Mononuclear cell (primary cell): ENCODE results near the gene NTSR1. TPM values are rescaled to one million over a fixed set of nuclear protein-coding genes. Genes with fewer than 3 reads are reported as not detected.
"Not testable (repeated sequence)": the region's sequence is repeated elsewhere in the genome, so short reads cannot be mapped to it uniquely, and the experiment has no call there.

ENCODE experiments used
- H3K27me3 ChIP-seq: 2 replicates; pipeline ENCODE4 v1.6.0; 2011; ENCODE audit warnings: low read length, control low read depth; ENCODE audit not compliant: insufficient read depth
- H3K4me1 ChIP-seq: 2 replicates; pipeline ENCODE4 v1.5.1; 2011; ENCODE audit warnings: mild to moderate bottlenecking, low read length, control low read depth; ENCODE audit not compliant: insufficient read depth
- H3K4me3 ChIP-seq: 2 replicates; pipeline ENCODE4 v1.5.1; 2011; ENCODE audit warnings: mild to moderate bottlenecking, low read length, moderate library complexity
- H3K9me3 ChIP-seq: 2 replicates; pipeline ENCODE4 v1.5.1; 2011; ENCODE audit warnings: low read depth, mild to moderate bottlenecking, control low read depth, low read length
- total RNA-seq: library from RNA; depleted of rRNA; stranded (reverse); fragments of >200 nt; gene quantifications from one replicate; pipeline ENCODE4 v1.2.3, GENCODE V29; 2012

The NTSR1 gene
- total RNA-seq, 1 donor: 0.73 TPM

GRCh38 chr20:62683660-62684322 is 24.8 kb upstream of the NTSR1 start:
- not testable (repeated sequence) for H3K27me3 ChIP-seq, H3K9me3 ChIP-seq, H3K4me3 ChIP-seq
- peaks cover 25% of the 10 kb centered on the region for H3K4me1 ChIP-seq

- Histone ChIP-seq H3K4me3 (no peak overlapping the region), H3K9me3 (no peaks in the 10 kb centered on the region), H3K4me1 (peaks cover 17% of the 10 kb centered on the region), H3K27me3 (no peaks in the 10 kb centered on the region)
Observed at GRCh38 chr20:62684981-62685380, 23.7 kb upstream of the NTSR1 start.

GRCh38 chr20:62685781-62686555 is 22.7 kb upstream of the NTSR1 start:
- H3K4me3 ChIP-seq: no peak overlapping the region
- H3K27me3 ChIP-seq: no peaks in the 10 kb centered on the region

GRCh38 chr20:62686869-62687830 is 21.5 kb upstream of the NTSR1 start:
- Histone ChIP-seq H3K4me3 (no peak overlapping the region), H3K4me1 (peaks cover 17% of the 10 kb centered on the region), H3K27me3 (no peaks in the 10 kb centered on the region), H3K9me3 (no peaks in the 10 kb centered on the region)

More at GRCh38 chr20:62685781-62686555, 22.7 kb upstream of the NTSR1 start:
- no peaks in the 10 kb centered on the region for H3K9me3 ChIP-seq
- H3K4me1 ChIP-seq: peaks cover 17% of the 10 kb centered on the region

GRCh38 chr20:62688083-62688482 is 20.6 kb upstream of the NTSR1 start:
- no peaks in the 10 kb centered on the region for H3K9me3 ChIP-seq
- peaks cover 17% of the 10 kb centered on the region for H3K4me1 ChIP-seq
- no peak overlapping the region for H3K4me3 ChIP-seq
- H3K27me3 ChIP-seq: no peaks in the 10 kb centered on the region

- H3K4me1 ChIP-seq: peaks cover 17% of the 10 kb centered on the region
- H3K4me3 ChIP-seq: no peak overlapping the region
- H3K27me3 ChIP-seq: no peaks in the 10 kb centered on the region
- H3K9me3 ChIP-seq: no peaks in the 10 kb centered on the region
Observed at GRCh38 chr20:62688855-62689460, 19.7 kb upstream of the NTSR1 start.

- H3K4me1 ChIP-seq: peaks cover 17% of the 10 kb centered on the region
- no peaks in the 10 kb centered on the region for H3K27me3 ChIP-seq
- no peaks in the 10 kb centered on the region for H3K9me3 ChIP-seq
- H3K4me3 ChIP-seq: no peak overlapping the region
Observed at GRCh38 chr20:62689861-62690260, 18.8 kb upstream of the NTSR1 start.

- no peaks in the 10 kb centered on the region for H3K27me3 ChIP-seq
- no peak overlapping the region for H3K4me3 ChIP-seq
- H3K4me1 ChIP-seq: peaks cover 16% of the 10 kb centered on the region
Observed at GRCh38 chr20:62690261-62690820, 18.3 kb upstream of the NTSR1 start.

GRCh38 chr20:62691487-62691886 is 17.1 kb upstream of the NTSR1 start:
- peaks cover 9% of the 10 kb centered on the region for H3K4me1 ChIP-seq
- H3K9me3 ChIP-seq: no peaks in the 10 kb centered on the region
- no peaks in the 10 kb centered on the region for H3K27me3 ChIP-seq
- H3K4me3 ChIP-seq: no peak overlapping the region

More at GRCh38 chr20:62690261-62690820, 18.3 kb upstream of the NTSR1 start:
- no peaks in the 10 kb centered on the region for H3K9me3 ChIP-seq

GRCh38 chr20:62692176-62692575 is 16.5 kb upstream of the NTSR1 start:
- no peaks in the 10 kb centered on the region for H3K27me3 ChIP-seq
- H3K9me3 ChIP-seq: no peaks in the 10 kb centered on the region
- peaks cover 9% of the 10 kb centered on the region for H3K4me1 ChIP-seq
- H3K4me3 ChIP-seq: no peak overlapping the region

- Histone ChIP-seq H3K4me3 (no peak overlapping the region), H3K4me1 (peaks cover 11% of the 10 kb centered on the region)
Observed at GRCh38 chr20:62692801-62693523, 15.7 kb upstream of the NTSR1 start.

GRCh38 chr20:62693524-62693922 is 15.1 kb upstream of the NTSR1 start:
- Histone ChIP-seq H3K9me3 (no peaks in the 10 kb centered on the region), H3K27me3 (no peaks in the 10 kb centered on the region), H3K4me3 (no peak overlapping the region), H3K4me1 (peaks cover 11% of the 10 kb centered on the region)

More at GRCh38 chr20:62692801-62693523, 15.7 kb upstream of the NTSR1 start:
- H3K9me3 ChIP-seq: no peaks in the 10 kb centered on the region
- H3K27me3 ChIP-seq: no peaks in the 10 kb centered on the region

GRCh38 chr20:62694106-62694505 is 14.5 kb upstream of the NTSR1 start:
- Histone ChIP-seq H3K4me3 (no peak overlapping the region), H3K4me1 (peaks cover 11% of the 10 kb centered on the region), H3K9me3 (no peaks in the 10 kb centered on the region), H3K27me3 (no peaks in the 10 kb centered on the region)

- Histone ChIP-seq H3K9me3 (no peaks in the 10 kb centered on the region), H3K27me3 (no peaks in the 10 kb centered on the region), H3K4me3 (no peak overlapping the region), H3K4me1 (peaks cover 11% of the 10 kb centered on the region)
Observed at GRCh38 chr20:62694868-62695267, 13.8 kb upstream of the NTSR1 start.
